GM12875 (cell line): Measurements from ENCODE around the gene ACSM6.
"Not testable (repeated sequence)": the region's sequence is repeated elsewhere in the genome, so short reads cannot be mapped to it uniquely, and the experiment has no call there.

Experiments used
- H3K4me3 ChIP-seq: one replicate; pipeline ENCODE4 v1.5.1; 2011; ENCODE audit warnings: low read depth, low read length, control low read depth
- CTCF ChIP-seq: IDR thresholded peaks from 2 replicates; pipeline ENCODE4 v1.5.1; 2011; ENCODE audit warnings: low read depth, mild to moderate bottlenecking, control low read depth, inconsistent platforms, low read length, moderate library complexity, borderline replicate concordance; ENCODE audit not compliant: insufficient read depth

Gene ACSM6

GRCh38 chr10:95233377-95234034, 39.5 kb downstream of the ACSM6 start:
- no peak for TF ChIP-seq CTCF
- H3K4me3 ChIP-seq = no peak overlapping the region

GRCh38 chr10:95234951-95235350, 40.9 kb downstream of the ACSM6 start:
- no peak for TF ChIP-seq CTCF
- no peak overlapping the region for H3K4me3 ChIP-seq

- TF ChIP-seq CTCF = no peak
- H3K4me3 ChIP-seq = no peak overlapping the region
These were observed 41.6 kb downstream of the ACSM6 start for GRCh38 chr10:95235676-95236067.

GRCh38 chr10:95236068-95236903, 42.2 kb downstream of the ACSM6 start:
- no peak for TF ChIP-seq CTCF
- peak overlapping the region; percentile 31 for H3K4me3 ChIP-seq

- H3K4me3 ChIP-seq = no peak overlapping the region
- no peak for TF ChIP-seq CTCF
These were observed 43.5 kb downstream of the ACSM6 start for GRCh38 chr10:95237376-95238170.

- not testable (repeated sequence) for H3K4me3 ChIP-seq
These were observed 46.1 kb downstream of the ACSM6 start for GRCh38 chr10:95240096-95240495.

- TF ChIP-seq CTCF = no peak
- H3K4me3 ChIP-seq = no peak overlapping the region
These were observed 46.8 kb downstream of the ACSM6 start for GRCh38 chr10:95240811-95241210.
